ENCODE results near the gene CFHR2.

DNA sequence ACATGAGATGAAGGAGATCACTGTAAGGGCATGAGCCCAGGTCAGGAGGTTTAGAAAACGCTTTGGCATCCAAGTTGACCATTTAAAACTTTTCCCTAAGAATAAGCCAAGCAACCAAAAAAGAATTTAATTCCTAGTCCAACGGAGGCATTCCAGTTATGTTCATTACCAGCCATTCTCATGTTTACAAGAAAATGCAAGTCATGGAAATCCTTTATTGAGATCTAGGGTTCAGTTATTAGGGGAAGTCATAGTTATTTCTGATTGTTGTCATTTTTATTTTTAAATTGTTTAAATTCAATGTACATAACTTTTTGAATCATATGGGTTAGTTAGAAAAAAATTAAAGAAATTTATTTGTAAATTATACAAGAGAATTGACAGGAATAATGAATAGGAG is 58.3 kb downstream of the CFHR2 start:
- TF ChIP-seq, protein P1, sequence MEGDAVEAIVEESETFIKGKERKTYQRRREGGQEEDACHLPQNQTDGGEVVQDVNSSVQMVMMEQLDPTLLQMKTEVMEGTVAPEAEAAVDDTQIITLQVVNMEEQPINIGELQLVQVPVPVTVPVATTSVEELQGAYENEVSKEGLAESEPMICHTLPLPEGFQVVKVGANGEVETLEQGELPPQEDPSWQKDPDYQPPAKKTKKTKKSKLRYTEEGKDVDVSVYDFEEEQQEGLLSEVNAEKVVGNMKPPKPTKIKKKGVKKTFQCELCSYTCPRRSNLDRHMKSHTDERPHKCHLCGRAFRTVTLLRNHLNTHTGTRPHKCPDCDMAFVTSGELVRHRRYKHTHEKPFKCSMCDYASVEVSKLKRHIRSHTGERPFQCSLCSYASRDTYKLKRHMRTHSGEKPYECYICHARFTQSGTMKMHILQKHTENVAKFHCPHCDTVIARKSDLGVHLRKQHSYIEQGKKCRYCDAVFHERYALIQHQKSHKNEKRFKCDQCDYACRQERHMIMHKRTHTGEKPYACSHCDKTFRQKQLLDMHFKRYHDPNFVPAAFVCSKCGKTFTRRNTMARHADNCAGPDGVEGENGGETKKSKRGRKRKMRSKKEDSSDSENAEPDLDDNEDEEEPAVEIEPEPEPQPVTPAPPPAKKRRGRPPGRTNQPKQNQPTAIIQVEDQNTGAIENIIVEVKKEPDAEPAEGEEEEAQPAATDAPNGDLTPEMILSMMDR (IDR thresholded peaks at IDR 0.05): no peak
- no peak for TF ChIP-seq POLR2A (IDR thresholded peaks at IDR 0.05)
